CD8-positive, alpha-beta memory T cell (primary cell): ENCODE results near the gene HYPK. TPM values are rescaled to one million over a fixed set of nuclear protein-coding genes. Genes with fewer than 3 reads are reported as not detected.
A peak's percentile ranks its signal among the peaks of the same experiment; 100 is the strongest.
"Not testable (repeated sequence)": the region's sequence is repeated elsewhere in the genome, so short reads cannot be mapped to it uniquely, and the experiment has no call there.

ENCODE experiments used
- CTCF ChIA-PET: fragments of 350-600 bp; sonication (Branson Sonifier 250); formaldehyde crosslinking; loops from one replicate; lab custom pipeline; 2021; ENCODE audit warnings: antibody characterized with exemption; lab: Charles Lee
- POLR2A ChIA-PET: fragments of 350-600 bp; sonication (Branson Sonifier 250); formaldehyde crosslinking; loops from one replicate; lab custom pipeline; 2021; ENCODE audit warnings: antibody characterized with exemption; lab: Charles Lee
- DNase-seq, 5 donors: peaks; one replicate each; pipeline versions ENCODE4 v3.0.0 to v3.0.0-alpha.2; 2020 to 2022; ENCODE audit warnings: mixed read lengths in 1 of 5
- H3K27ac ChIP-seq: one replicate; pipeline ENCODE4 v1.7.0; 2013; ENCODE audit warnings: low read depth, mild to moderate bottlenecking, low read length, moderate library complexity
- H3K27me3 ChIP-seq: 2 replicates; pipeline ENCODE4 v1.7.0; 2013; ENCODE audit warnings: low read length, mild to moderate bottlenecking; ENCODE audit not compliant: insufficient read depth, poor library complexity, severe bottlenecking
- H3K36me3 ChIP-seq: 2 replicates; pipeline ENCODE4 v1.7.0; 2013; ENCODE audit warnings: mild to moderate bottlenecking, low read length, moderate library complexity; ENCODE audit not compliant: insufficient read depth
- H3K4me1 ChIP-seq: 2 replicates; pipeline ENCODE4 v1.7.0; 2013; ENCODE audit warnings: mild to moderate bottlenecking, low read length, moderate library complexity; ENCODE audit not compliant: insufficient read depth
- H3K4me3 ChIP-seq: 2 replicates; pipeline ENCODE4 v1.7.0; 2013; ENCODE audit warnings: mild to moderate bottlenecking, low read length
- H3K9me3 ChIP-seq: 2 replicates; pipeline ENCODE4 v1.7.0; 2013; ENCODE audit warnings: mild to moderate bottlenecking, low read length
- H3K27ac Mint-ChIP-seq, 8 donors: one replicate each; pipeline ENCODE4 v1.8.0; 2020 to 2021; ENCODE audit warnings: mixed read lengths in 8 of 8, mild to moderate bottlenecking in 6 of 8, inconsistent platforms in 3 of 8, moderate library complexity in 3 of 8
- H3K27me3 Mint-ChIP-seq, 2 donors: one replicate each; pipeline ENCODE4 v1.8.0; 2020 to 2021; ENCODE audit warnings: mixed read lengths in 2 of 2, mild to moderate bottlenecking in 1 of 2, moderate library complexity in 1 of 2
- H3K36me3 Mint-ChIP-seq, 3 donors: one replicate each; pipeline ENCODE4 v1.8.0; 2020 to 2021; ENCODE audit warnings: mixed read lengths in 3 of 3, inconsistent platforms in 1 of 3, mild to moderate bottlenecking in 1 of 3
- H3K4me1 Mint-ChIP-seq, 3 donors: one replicate each; pipeline ENCODE4 v1.8.0; 2020 to 2021; ENCODE audit warnings: mixed read lengths in 3 of 3, inconsistent platforms in 1 of 3, mild to moderate bottlenecking in 1 of 3
- H3K4me3 Mint-ChIP-seq, 7 donors: one replicate each; pipeline ENCODE4 v1.8.0; 2020 to 2021; ENCODE audit warnings: mixed read lengths in 7 of 7, mild to moderate bottlenecking in 6 of 7, moderate library complexity in 4 of 7, inconsistent platforms in 2 of 7
- H3K9me3 Mint-ChIP-seq, 5 donors: one replicate each; pipeline ENCODE4 v1.8.0; 2020 to 2022; ENCODE audit warnings: mixed read lengths in 5 of 5, mild to moderate bottlenecking in 3 of 5, moderate library complexity in 2 of 5, inconsistent platforms in 1 of 5
- polyA plus RNA-seq: library from polyadenylated mRNA; unstranded; fragments of 300-500 nt; fragmentation: Illumina TruSeq; gene quantifications from one replicate; pipeline ENCODE4 v1.2.3, GENCODE V29; 2021
- total RNA-seq, 2 experiments: library from RNA; stranded (reverse); gene quantifications; one replicate each; pipeline ENCODE4 v1.2.3, GENCODE V29; 2021

HYPK gene
- total and polyA plus RNA-seq, 3 experiments from 2014 or later = 11.9 to 32.7 (median 28.5) TPM

GRCh38 chr15:43796566-43796965 is 3.8 kb upstream of the HYPK start:
- H3K27me3 Mint-ChIP-seq = no peaks in the 10 kb centered on the region
- ChIA-PET POLR2A (interaction anchor here (0.6 kb wide), 1 partner anchor 14 kb away, joined by 4 read pairs; no protein-coding TSS in a partner anchor), CTCF (interaction anchor here (1.4 to 2.4 kb wide), 3 partner anchors 11 to 28 kb away, joined by 3 to 6 read pairs (median 5); partner anchors contain the start of genes ELL3 and MFAP1)
- H3K36me3 Mint-ChIP-seq = peaks cover 4 to 86% (median 16%) of the 10 kb centered on the region in 3 donors
- Histone ChIP-seq H3K4me1 (peaks cover 47% of the 10 kb centered on the region), H3K4me3 (no peak overlapping the region), H3K27me3 (no peaks in the 10 kb centered on the region), H3K9me3 (no peaks in the 10 kb centered on the region), H3K27ac (no peak overlapping the region), H3K36me3 (peaks cover 43% of the 10 kb centered on the region)
- peak overlapping the region in 6 of 8 donors; percentile 16 to 85 (median 60) for H3K27ac Mint-ChIP-seq
- H3K4me1 Mint-ChIP-seq = peaks cover 64 to 90% (median 77%) of the 10 kb centered on the region in 3 donors
- H3K4me3 Mint-ChIP-seq = peak overlapping the region in 1 of 7 donors; percentile 29
- no peaks in the 10 kb centered on the region for H3K9me3 Mint-ChIP-seq
- no peak for DNase-seq

DNA sequence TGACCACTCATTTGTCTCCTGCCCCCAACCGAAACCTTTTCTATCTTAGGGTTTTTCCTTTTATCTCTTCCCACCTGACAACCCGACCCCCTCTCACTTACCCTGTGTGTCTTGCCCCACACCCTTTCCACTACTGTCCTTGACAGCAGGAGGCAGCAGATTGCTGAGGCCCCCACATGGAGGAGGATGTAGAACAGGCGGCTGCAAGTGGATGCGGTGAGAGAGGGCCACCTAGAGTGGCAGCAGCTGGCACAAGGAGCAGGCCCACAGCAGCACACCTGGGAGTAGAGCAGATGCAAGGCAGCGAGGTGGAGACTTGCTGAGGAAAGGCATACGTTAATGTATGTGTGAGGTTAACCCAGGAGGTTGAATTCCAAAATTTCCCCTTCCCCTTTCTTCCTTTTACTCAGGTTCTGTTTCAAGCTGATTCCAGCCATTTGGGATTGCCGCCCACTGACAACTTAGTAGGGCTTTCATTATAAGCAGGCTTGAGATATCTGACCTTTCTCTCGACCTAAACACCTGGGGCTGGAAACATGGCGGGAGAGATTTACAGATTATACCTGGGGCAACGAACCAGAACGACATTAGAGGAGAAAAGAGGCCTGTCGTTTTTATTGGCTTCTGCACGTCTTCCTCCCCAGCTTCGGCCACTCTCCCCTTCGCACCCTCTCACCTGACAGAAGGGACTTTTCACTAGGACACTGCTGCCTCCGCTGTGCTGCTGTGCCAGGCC is 1.0 kb upstream of the HYPK start:
- H3K9me3 Mint-ChIP-seq = no peaks in the 10 kb centered on the region
- no peaks in the 10 kb centered on the region for H3K27me3 ChIP-seq
- ChIA-PET POLR2A (interaction anchor here (1.8 kb wide), 1 partner anchor 25 kb away, joined by 16 read pairs; the partner anchor contains the start of gene MFAP1), CTCF (interaction anchor here (1.0 kb wide), 1 partner anchor 22 kb away, joined by 4 read pairs; the partner anchor contains the start of gene ELL3)
- peak overlapping the region; percentile 70 to 100 (median 98) for H3K27ac Mint-ChIP-seq
- peaks cover 34% of the 10 kb centered on the region for H3K36me3 ChIP-seq
- no peaks in the 10 kb centered on the region for H3K27me3 Mint-ChIP-seq
- no peaks in the 10 kb centered on the region for H3K9me3 ChIP-seq
- H3K36me3 Mint-ChIP-seq = peaks cover under 1 to 76% (median 10%) of the 10 kb centered on the region in 3 donors
- no peak overlapping the region for H3K4me3 ChIP-seq
- peak overlapping the region in 6 of 7 donors; percentile 7 to 74 (median 42) for H3K4me3 Mint-ChIP-seq
- H3K27ac ChIP-seq = peak overlapping the region; percentile 89
- H3K4me1 ChIP-seq = peaks cover 31% of the 10 kb centered on the region
- no peak for DNase-seq
- peaks cover 48 to 69% (median 62%) of the 10 kb centered on the region in 3 donors for H3K4me1 Mint-ChIP-seq

DNA sequence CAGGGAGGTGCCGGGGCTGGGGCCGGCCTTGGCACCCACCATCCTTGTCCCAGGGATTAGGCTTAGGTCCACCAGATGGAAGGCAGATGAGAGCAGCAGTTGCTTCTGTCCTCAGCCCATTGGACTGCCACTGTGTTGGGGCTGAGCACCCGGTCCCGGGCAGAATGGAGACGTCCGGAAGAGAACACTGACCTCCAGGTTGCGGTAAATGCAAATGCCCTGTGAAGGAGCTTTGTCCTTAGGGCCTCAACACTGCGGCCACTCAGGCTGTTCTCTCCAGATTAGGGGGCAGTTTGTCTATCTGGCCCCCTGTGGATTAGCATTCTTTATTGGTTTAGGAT is 484 bp upstream of the HYPK start, which contains the start of gene SERINC4:
Gene SERINC4, minus strand, starts transcription at position 276 of the 341 bp plus-strand sequence. Its CDS starts 234 bp downstream, at position 42.
- no peaks in the 10 kb centered on the region for H3K27me3 Mint-ChIP-seq
- H3K36me3 Mint-ChIP-seq = peaks cover 0 to 76% (median 10%) of the 10 kb centered on the region in 3 donors

GRCh38 chr15:43802676-43803075 is 2.3 kb downstream of the HYPK start:
- H3K36me3 ChIP-seq = peaks cover 39% of the 10 kb centered on the region
- CTCF ChIA-PET, DNase-seq, H3K27me3 Mint-ChIP-seq, H3K4me3 ChIP-seq, H3K9me3 Mint-ChIP-seq, H3K27ac ChIP-seq, H3K27ac Mint-ChIP-seq, H3K9me3 ChIP-seq, H3K27me3 ChIP-seq: not testable (repeated sequence)
- H3K4me3 Mint-ChIP-seq = peak overlapping the region in 1 of 7 donors; percentile 18
- H3K4me1 Mint-ChIP-seq = peaks cover 29 to 40% (median 36%) of the 10 kb centered on the region in 3 donors
- H3K4me1 ChIP-seq = peaks cover 19% of the 10 kb centered on the region
- POLR2A ChIA-PET = interaction anchor here (1.0 kb wide), 1 partner anchor 22 kb away, joined by 3 read pairs; the partner anchor contains the start of gene MFAP1
- peaks cover 6 to 75% (median 18%) of the 10 kb centered on the region in 3 donors for H3K36me3 Mint-ChIP-seq

More for the DNA sequence above, 484 bp upstream of the HYPK start, which contains the start of gene SERINC4:
- ChIA-PET POLR2A (interaction anchor here (1.1 to 1.8 kb wide), 4 partner anchors 8 to 429 kb away, joined by 3 to 18 read pairs (median 10); partner anchors contain the start of genes ELL3, MFAP1, SERF2 and TUBGCP4), CTCF (interaction anchor here (0.9 to 2.0 kb wide), 5 partner anchors 8 to 35 kb away, joined by 3 to 8 read pairs (median 4); partner anchors contain the start of genes ELL3, MFAP1 and SERF2)
- no peaks in the 10 kb centered on the region for H3K27me3 ChIP-seq
- peak within 1 kb of the TSS; percentile 94 to 100 (median 97) for H3K4me3 Mint-ChIP-seq
- H3K36me3 ChIP-seq = peaks cover 34% of the 10 kb centered on the region
- H3K27ac Mint-ChIP-seq = peak within 1 kb of the TSS; percentile 86 to 100 (median 98)
- H3K27ac ChIP-seq = peak within 1 kb of the TSS; percentile 89
- no peak for DNase-seq
- H3K4me1 ChIP-seq = peaks cover 26% of the 10 kb centered on the region
- no peaks in the 10 kb centered on the region for H3K9me3 ChIP-seq
- H3K4me3 ChIP-seq = peak within 1 kb of the TSS; percentile 88
- H3K4me1 Mint-ChIP-seq = peaks cover 43 to 64% (median 57%) of the 10 kb centered on the region in 3 donors
- no peaks in the 10 kb centered on the region for H3K9me3 Mint-ChIP-seq

DNA sequence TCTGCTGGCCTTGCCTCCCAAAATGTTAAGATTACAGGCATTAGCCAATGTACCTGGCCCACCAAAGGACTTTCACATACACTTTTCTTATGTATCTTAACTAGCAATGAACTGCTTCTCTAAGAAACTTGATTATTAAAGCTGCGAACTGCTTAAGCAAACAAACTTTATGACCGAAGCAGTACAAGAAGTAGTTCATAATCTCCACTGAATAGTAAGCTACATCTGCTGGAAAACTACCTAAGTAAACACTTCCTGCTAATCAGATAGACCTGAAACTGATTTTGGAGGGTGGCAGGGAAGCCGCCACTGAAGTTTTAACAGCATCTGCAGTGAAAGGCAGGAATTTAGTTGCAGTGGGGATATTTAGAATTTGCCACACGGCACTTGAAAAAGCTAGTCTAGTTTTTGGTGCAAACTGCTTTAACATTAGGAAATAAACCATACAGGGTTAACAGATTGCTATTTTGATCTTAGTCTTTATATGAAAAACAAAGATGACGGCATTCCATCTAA is 8.1 kb downstream of the HYPK start:
- no peak overlapping the region for H3K4me3 Mint-ChIP-seq
- H3K27ac Mint-ChIP-seq = peak overlapping the region in 1 of 8 donors; percentile 61
- Histone ChIP-seq H3K4me3 (no peak overlapping the region), H3K9me3 (no peaks in the 10 kb centered on the region), H3K36me3 (peaks cover 59% of the 10 kb centered on the region), H3K4me1 (no peaks in the 10 kb centered on the region), H3K27me3 (no peaks in the 10 kb centered on the region), H3K27ac (no peak overlapping the region)
- H3K4me1 Mint-ChIP-seq = peaks cover 0 to 2% (median 0%) of the 10 kb centered on the region in 3 donors
- DNase-seq = no peak
- peaks cover 10 to 86% (median 31%) of the 10 kb centered on the region in 3 donors for H3K36me3 Mint-ChIP-seq
- ChIA-PET CTCF (interaction anchor here (0.9 kb wide), 1 partner anchor 32 kb away, joined by 3 read pairs; the partner anchor contains the start of gene ELL3), POLR2A (interaction anchor here (0.7 kb wide), 1 partner anchor 12 kb away, joined by 4 read pairs; no protein-coding TSS in a partner anchor)
- no peaks in the 10 kb centered on the region for H3K9me3 Mint-ChIP-seq
- no peaks in the 10 kb centered on the region for H3K27me3 Mint-ChIP-seq

GRCh38 chr15:43808960-43809678 is 8.7 kb downstream of the HYPK start:
- no peak for DNase-seq
- peaks cover 0 to 2% (median 0%) of the 10 kb centered on the region in 3 donors for H3K4me1 Mint-ChIP-seq
- no peak overlapping the region for H3K4me3 Mint-ChIP-seq
- no peaks in the 10 kb centered on the region for H3K9me3 ChIP-seq
- H3K27me3 ChIP-seq = no peaks in the 10 kb centered on the region
- H3K27ac Mint-ChIP-seq = peak overlapping the region in 1 of 8 donors; percentile 33
- no peaks in the 10 kb centered on the region for H3K9me3 Mint-ChIP-seq
- CTCF ChIA-PET = interaction anchor here (0.9 kb wide), 1 partner anchor 32 kb away, joined by 3 read pairs; the partner anchor contains the start of gene ELL3
- H3K4me1 ChIP-seq = no peaks in the 10 kb centered on the region
- peaks cover 65% of the 10 kb centered on the region for H3K36me3 ChIP-seq
- H3K36me3 Mint-ChIP-seq = peaks cover 10 to 89% (median 31%) of the 10 kb centered on the region in 3 donors
- POLR2A ChIA-PET = interaction anchor here (0.6 to 1.0 kb wide), 3 partner anchors 10 to 56 kb away, joined by 3 to 4 read pairs (median 4); no protein-coding TSS in a partner anchor
- no peaks in the 10 kb centered on the region for H3K27me3 Mint-ChIP-seq
- H3K27ac ChIP-seq = no peak overlapping the region
- H3K4me3 ChIP-seq = no peak overlapping the region

DNA sequence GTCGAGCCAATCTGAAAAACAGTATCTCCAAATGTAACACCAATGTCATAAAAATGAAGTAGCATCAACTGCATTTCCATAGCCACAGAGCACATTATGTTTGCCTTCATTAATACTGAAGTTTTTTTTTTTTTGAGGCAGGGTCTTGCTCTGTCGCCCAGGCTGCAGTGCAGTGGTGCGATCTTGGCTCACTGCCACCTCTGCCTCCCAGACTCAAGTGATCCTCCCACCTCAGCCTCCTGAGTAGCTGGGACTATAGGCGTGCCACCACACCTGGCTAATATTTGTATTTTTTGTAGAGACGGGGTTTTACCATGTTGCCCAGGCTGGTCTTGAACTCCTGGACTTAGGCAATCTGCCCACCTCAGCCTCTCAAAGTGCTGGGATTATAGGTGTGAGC is 14.7 kb downstream of the HYPK start:
- H3K27ac ChIP-seq, H3K4me1 ChIP-seq, DNase-seq, H3K9me3 Mint-ChIP-seq, POLR2A ChIA-PET, H3K4me3 Mint-ChIP-seq, H3K9me3 ChIP-seq, H3K27me3 Mint-ChIP-seq, H3K27me3 ChIP-seq, H3K4me3 ChIP-seq: not testable (repeated sequence)
- CTCF ChIA-PET = interaction anchor here (0.9 kb wide), 1 partner anchor 38 kb away, joined by 3 read pairs; the partner anchor contains the start of gene ELL3
- peaks cover 45% of the 10 kb centered on the region for H3K36me3 ChIP-seq
- H3K27ac Mint-ChIP-seq = peak overlapping the region in 3 of 8 donors; percentile 10 to 77 (median 66)
- H3K4me1 Mint-ChIP-seq = peaks cover 10 to 12% (median 11%) of the 10 kb centered on the region in 3 donors
- H3K36me3 Mint-ChIP-seq = peaks cover 12 to 69% (median 24%) of the 10 kb centered on the region in 3 donors
